ENCODE measurements around the gene GRIK3.

The GRIK3 gene

DNA sequence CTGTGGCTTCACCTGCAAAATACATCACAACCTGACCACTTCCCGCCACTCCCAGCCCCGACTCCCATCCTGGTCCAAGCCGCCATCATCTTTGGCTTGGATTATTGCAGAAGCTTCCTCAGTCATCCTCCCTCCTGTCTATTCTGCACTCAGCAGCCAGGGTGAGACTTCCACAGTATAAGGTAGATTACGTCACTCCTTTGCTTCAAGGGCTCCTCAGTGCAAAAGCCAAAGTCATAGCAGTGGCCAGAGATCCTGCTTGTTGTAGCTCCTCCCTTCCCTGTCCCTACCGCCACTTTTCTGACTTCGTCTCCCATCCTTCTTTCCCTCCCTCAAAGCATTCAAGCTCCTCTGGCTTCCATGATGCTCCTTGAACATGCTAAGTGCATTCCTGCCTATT, 152.8 kb downstream of the GRIK3 start:
- Histone ChIP-seq H3K27ac (replicated peaks) (no peak overlapping the region), H3K4me3 (replicated peaks; ENCODE audit: insufficient read depth, low read length) (no peak overlapping the region), H3K27me3 (ENCODE audit: insufficient read depth, poor library complexity, severe bottlenecking) (no peaks in the 10 kb centered on the region)
- no peak for DNase-seq (ENCODE audit: low read depth in 1 of 2, low spot score in 1 of 2)
- no peak for TF ChIP-seq REST (IDR thresholded peaks at IDR 0.05; ENCODE audit: insufficient replicate concordance, low read depth)
- TF ChIP-seq GABPA (IDR thresholded peaks at IDR 0.05; ENCODE audit: low read depth), result no peak

DNA sequence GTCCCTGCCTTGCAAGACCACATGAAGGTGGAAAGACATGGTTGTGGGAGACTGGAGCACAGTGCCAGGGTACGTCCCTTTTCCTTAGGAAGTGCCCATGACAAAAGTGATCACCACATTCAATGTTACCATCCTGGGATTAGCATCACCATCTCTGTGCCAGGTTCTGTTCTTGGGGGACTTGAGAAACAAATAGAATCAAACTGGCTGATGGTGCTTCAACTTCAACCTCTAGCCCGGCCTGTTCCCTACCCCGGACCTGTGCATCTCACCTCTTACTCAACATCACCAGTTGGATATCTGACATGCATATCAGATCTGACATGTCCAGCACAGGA, 153.3 kb downstream of the GRIK3 start:
- H3K4me3 ChIP-seq (replicated peaks; ENCODE audit: insufficient read depth, low read length), result no peak overlapping the region
- no peaks in the 10 kb centered on the region for H3K27me3 ChIP-seq (ENCODE audit: insufficient read depth, poor library complexity, severe bottlenecking)
- no peak for DNase-seq (ENCODE audit: low read depth in 1 of 2, low spot score in 1 of 2)
- TF ChIP-seq POLR2AphosphoS5 (IDR thresholded peaks at IDR 0.05; ENCODE audit: low read depth) (no peak), CTCF (IDR thresholded peaks at IDR 0.05; ENCODE audit: insufficient read depth, low read length) (no peak), GABPA (IDR thresholded peaks at IDR 0.05; ENCODE audit: low read depth) (no peak), SPI1 (IDR thresholded peaks at IDR 0.05; ENCODE audit: borderline replicate concordance, low read depth) (no peak), REST (IDR thresholded peaks at IDR 0.05; ENCODE audit: insufficient replicate concordance, low read depth) (no peak)
- no peak overlapping the region for H3K27ac ChIP-seq (replicated peaks)

DNA sequence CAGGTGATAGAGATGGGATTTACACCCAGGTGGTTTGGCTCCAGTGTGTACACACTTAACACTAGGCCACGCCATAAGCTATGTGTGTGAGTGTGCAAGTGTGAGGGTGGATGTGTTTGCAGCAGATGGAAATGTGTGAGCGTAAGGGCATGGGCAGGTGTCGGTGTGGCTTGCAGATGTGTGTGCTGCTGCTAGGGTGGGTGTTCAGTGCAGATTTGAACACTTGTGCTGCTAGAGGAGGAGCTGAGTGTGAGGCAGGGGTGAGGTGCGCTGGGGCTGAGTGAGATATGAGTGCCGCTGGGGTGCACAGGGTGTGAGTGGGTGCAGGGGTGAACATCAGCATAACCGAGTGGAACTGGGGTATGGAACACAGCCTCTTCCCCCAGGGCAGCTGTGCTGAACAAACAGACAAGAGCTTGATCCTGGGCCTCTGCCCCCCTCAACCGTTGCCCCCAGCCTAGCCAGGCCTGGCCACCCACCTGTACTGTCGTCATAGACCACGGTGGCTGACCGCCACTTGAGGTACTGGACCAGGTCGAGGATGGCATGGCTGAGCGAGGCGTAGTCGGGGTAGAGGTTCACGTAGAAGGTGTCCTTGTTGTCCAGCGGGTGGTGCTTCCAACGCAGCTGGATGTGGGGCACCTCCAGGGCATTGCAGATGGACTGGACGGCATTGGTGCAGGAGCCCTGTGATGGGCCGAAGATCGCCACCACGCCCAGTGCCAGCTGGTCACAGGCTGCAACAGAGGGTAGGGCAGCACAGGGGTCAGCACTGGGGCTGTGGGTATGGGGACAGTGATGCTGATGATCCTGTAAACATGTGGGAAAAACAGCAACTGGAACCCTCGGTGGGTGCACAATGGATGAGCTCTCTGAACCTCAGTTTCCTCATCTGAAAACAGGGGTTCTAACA, 153.9 kb downstream of the GRIK3 start:
- Histone ChIP-seq H3K27me3 (ENCODE audit: insufficient read depth, poor library complexity, severe bottlenecking) (no peaks in the 10 kb centered on the region), H3K27ac (replicated peaks) (no peak overlapping the region), H3K4me3 (replicated peaks; ENCODE audit: insufficient read depth, low read length) (no peak overlapping the region)
- no peak for DNase-seq (ENCODE audit: low read depth in 1 of 2, low spot score in 1 of 2)
- TF ChIP-seq GABPA (IDR thresholded peaks at IDR 0.05; ENCODE audit: low read depth) (no peak), POLR2AphosphoS5 (IDR thresholded peaks at IDR 0.05; ENCODE audit: low read depth) (no peak), REST (IDR thresholded peaks at IDR 0.05; ENCODE audit: insufficient replicate concordance, low read depth) (no peak), CTCF (IDR thresholded peaks at IDR 0.05; ENCODE audit: insufficient read depth, low read length) (no peak), SPI1 (IDR thresholded peaks at IDR 0.05; ENCODE audit: borderline replicate concordance, low read depth) (no peak)
